Keratinocyte (primary cell): ENCODE measurements around the gene GCSAM. TPM values are rescaled to one million over a fixed set of nuclear protein-coding genes. Genes with fewer than 3 reads are reported as not detected.

Experiments
- DNase-seq: peaks from one replicate; pipeline ENCODE4 v3.0.0-alpha.2; 2011; ENCODE audit warnings: low read depth, missing footprints, low spot score
- FAIRE-seq: peaks from 2 replicates; lab custom pipeline; 2011; peaks lifted over from hg19 to GRCh38; lab: Jason Lieb, UNC
- H2AFZ ChIP-seq: 2 replicates; pipeline ENCODE4 v1.6.0; 2012; ENCODE audit warnings: low read length, control low read depth, inconsistent platforms; ENCODE audit not compliant: control insufficient read depth
- H3K27ac ChIP-seq: 2 replicates; pipeline ENCODE4 v1.5.1; 2011; ENCODE audit warnings: low read length; ENCODE audit not compliant: control insufficient read depth, insufficient read depth
- H3K27me3 ChIP-seq: 3 replicates; pipeline ENCODE4 v1.6.0; 2011; ENCODE audit warnings: low read length; ENCODE audit not compliant: control insufficient read depth, insufficient read depth; ENCODE audit errors: extremely low read depth
- H3K36me3 ChIP-seq, 2 experiments: 2 replicates in 1 of 2; 3 replicates in 1 of 2; pipeline ENCODE4 v1.5.1; 2011; ENCODE audit warnings: low read length in 2 of 2, mild to moderate bottlenecking in 1 of 2; ENCODE audit not compliant: control insufficient read depth in 2 of 2, insufficient read depth in 2 of 2; ENCODE audit errors: extremely low read depth in 1 of 2
- H3K4me1 ChIP-seq: 3 replicates; pipeline ENCODE4 v1.5.1; 2011; ENCODE audit warnings: low read length; ENCODE audit not compliant: control insufficient read depth, insufficient read depth; ENCODE audit errors: extremely low read depth
- H3K4me2 ChIP-seq: 3 replicates; pipeline ENCODE4 v1.6.0; 2011; ENCODE audit warnings: low read depth, low read length; ENCODE audit not compliant: control insufficient read depth, insufficient read depth; ENCODE audit errors: extremely low read depth
- H3K4me3 ChIP-seq, 3 experiments: fragments of 200-600 bp in 1 of 3; sonication (generic) in 1 of 3; 2 replicates in 2 of 3; 3 replicates in 1 of 3; pipeline ENCODE4 v1.5.1; 2011 to 2016; ENCODE audit warnings: low read length in 3 of 3, mild to moderate bottlenecking in 3 of 3, control low read depth in 2 of 3, inconsistent platforms in 1 of 3, low read depth in 1 of 3, mixed read lengths in 1 of 3, mixed run types in 1 of 3, moderate library complexity in 1 of 3; ENCODE audit not compliant: control insufficient read depth in 2 of 3, insufficient read depth in 2 of 3; ENCODE audit errors: extremely low read depth in 1 of 3
- H3K79me2 ChIP-seq: 2 replicates; pipeline ENCODE4 v1.6.0; 2012; ENCODE audit warnings: low read length; ENCODE audit not compliant: control insufficient read depth, insufficient read depth
- H3K9ac ChIP-seq: 3 replicates; pipeline ENCODE4 v1.6.0; 2011; ENCODE audit warnings: low read length; ENCODE audit not compliant: control insufficient read depth, insufficient read depth; ENCODE audit errors: extremely low read depth
- H3K9me1 ChIP-seq: 3 replicates; pipeline ENCODE4 v1.6.0; 2011; ENCODE audit warnings: low read length; ENCODE audit not compliant: control insufficient read depth, insufficient read depth; ENCODE audit errors: extremely low read depth
- H3K9me3 ChIP-seq: 2 replicates; pipeline ENCODE4 v1.5.1; 2012; ENCODE audit warnings: low read depth, low read length; ENCODE audit not compliant: control insufficient read depth
- H4K20me1 ChIP-seq: 3 replicates; pipeline ENCODE4 v1.6.0; 2011; ENCODE audit warnings: low read length; ENCODE audit not compliant: control insufficient read depth, insufficient read depth; ENCODE audit errors: extremely low read depth
- EZH2 ChIP-seq: IDR thresholded peaks from one replicate; pipeline ENCODE4 v1.6.1; 2012; ENCODE audit warnings: inconsistent platforms, mild to moderate bottlenecking, low read length, moderate library complexity
- dilution Hi-C: fragments of 300-500 bp; cut with MboI; formaldehyde crosslinking; loops from one replicate; pipeline ENCODE4 v1.7.0; 2020; ENCODE audit warnings: low sequenced_read_pairs; ENCODE audit not compliant: extremely low pct_ligation_motif_present
- polyA plus RNA-seq, 5 experiments: library from polyadenylated mRNA; depleted of rRNA in 3 of 5; stranded (reverse) in 3 of 5; stranded (forward) in 1 of 5; unstranded in 1 of 5; fragments of >200 nt; gene quantifications; 1 replicate in 1 of 5; 2 replicates in 3 of 5; 3 replicates in 1 of 5; pipeline versions ENCODE4 v1.2.1 to v1.2.3, GENCODE V29; 2011 to 2012; ENCODE audit warnings: missing spikeins in 2 of 5, low read depth in 1 of 5, low replicate concordance in 1 of 5
- TF ChIP-seq, protein P1 (sequence below), 3 experiments: IDR thresholded peaks in 1 of 3; conservative IDR thresholded peaks in 1 of 3; optimal IDR thresholded peaks in 1 of 3; 2 replicates in 2 of 3; 3 replicates in 1 of 3; pipeline versions ENCODE3 to v1.5.1; 2011; ENCODE audit warnings: low read length in 3 of 3, mild to moderate bottlenecking in 3 of 3, moderate library complexity in 2 of 3, control low read depth in 1 of 3, inconsistent platforms in 1 of 3; ENCODE audit not compliant: insufficient read depth in 2 of 3; ENCODE audit errors: extremely low read depth in 1 of 3

The GCSAM gene
- polyA plus RNA-seq, 1 donor (not counting 4 experiments of a cell fraction or from before 2014, with no cell fraction given): 2.9 TPM

DNA sequence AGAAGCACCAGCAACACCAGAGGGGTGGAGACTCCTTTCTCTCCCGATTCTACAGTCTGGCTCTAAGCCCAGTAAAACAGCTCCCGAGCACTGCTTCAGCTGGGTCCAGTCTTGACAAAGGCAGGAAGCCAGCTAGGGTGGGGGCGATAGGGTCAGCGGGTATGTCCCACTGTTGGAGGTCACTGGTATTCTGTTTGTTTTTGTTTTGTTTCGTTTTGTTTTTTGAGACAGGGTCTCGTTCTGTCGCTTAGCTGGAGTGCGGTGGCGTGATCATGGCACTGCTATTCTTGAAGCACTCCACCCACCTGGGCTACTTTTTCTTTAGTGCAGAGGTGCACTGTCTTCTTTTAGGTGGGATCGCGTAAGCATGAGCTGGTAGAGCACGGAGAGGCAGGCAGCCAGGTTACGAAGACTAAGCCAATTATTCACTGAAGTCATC lies 16.3 kb downstream of the GCSAM start:
- no peaks in the 10 kb centered on the region for H3K4me1 ChIP-seq
- dilution Hi-C loops: no loop called here
- peaks cover 31% of the 10 kb centered on the region in 2 experiments for H3K36me3 ChIP-seq
- H3K9ac ChIP-seq: no peak overlapping the region
- H3K4me2 ChIP-seq: no peak overlapping the region
- no peak overlapping the region for H3K27ac ChIP-seq
- H3K9me3 ChIP-seq: no peaks in the 10 kb centered on the region
- H4K20me1 ChIP-seq: no peaks in the 10 kb centered on the region
- H3K79me2 ChIP-seq: no peaks in the 10 kb centered on the region
- no peak for DNase-seq
- H2AFZ ChIP-seq: no peak overlapping the region
- no peak overlapping the region for H3K4me3 ChIP-seq
- H3K27me3 ChIP-seq: no peaks in the 10 kb centered on the region
- H3K9me1 ChIP-seq: no peaks in the 10 kb centered on the region
- FAIRE-seq: no peak
- TF ChIP-seq, protein P1, sequence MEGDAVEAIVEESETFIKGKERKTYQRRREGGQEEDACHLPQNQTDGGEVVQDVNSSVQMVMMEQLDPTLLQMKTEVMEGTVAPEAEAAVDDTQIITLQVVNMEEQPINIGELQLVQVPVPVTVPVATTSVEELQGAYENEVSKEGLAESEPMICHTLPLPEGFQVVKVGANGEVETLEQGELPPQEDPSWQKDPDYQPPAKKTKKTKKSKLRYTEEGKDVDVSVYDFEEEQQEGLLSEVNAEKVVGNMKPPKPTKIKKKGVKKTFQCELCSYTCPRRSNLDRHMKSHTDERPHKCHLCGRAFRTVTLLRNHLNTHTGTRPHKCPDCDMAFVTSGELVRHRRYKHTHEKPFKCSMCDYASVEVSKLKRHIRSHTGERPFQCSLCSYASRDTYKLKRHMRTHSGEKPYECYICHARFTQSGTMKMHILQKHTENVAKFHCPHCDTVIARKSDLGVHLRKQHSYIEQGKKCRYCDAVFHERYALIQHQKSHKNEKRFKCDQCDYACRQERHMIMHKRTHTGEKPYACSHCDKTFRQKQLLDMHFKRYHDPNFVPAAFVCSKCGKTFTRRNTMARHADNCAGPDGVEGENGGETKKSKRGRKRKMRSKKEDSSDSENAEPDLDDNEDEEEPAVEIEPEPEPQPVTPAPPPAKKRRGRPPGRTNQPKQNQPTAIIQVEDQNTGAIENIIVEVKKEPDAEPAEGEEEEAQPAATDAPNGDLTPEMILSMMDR (optimal IDR thresholded peaks at IDR 0.05 in 1 of 3, IDR thresholded peaks at IDR 0.05 in 1 of 3, conservative IDR thresholded peaks at IDR 0.05 in 1 of 3; ENCODE audit: extremely low read depth in 1 of 3, insufficient read depth in 2 of 3, low read length in 3 of 3): no peak
- no peak for TF ChIP-seq EZH2

DNA sequence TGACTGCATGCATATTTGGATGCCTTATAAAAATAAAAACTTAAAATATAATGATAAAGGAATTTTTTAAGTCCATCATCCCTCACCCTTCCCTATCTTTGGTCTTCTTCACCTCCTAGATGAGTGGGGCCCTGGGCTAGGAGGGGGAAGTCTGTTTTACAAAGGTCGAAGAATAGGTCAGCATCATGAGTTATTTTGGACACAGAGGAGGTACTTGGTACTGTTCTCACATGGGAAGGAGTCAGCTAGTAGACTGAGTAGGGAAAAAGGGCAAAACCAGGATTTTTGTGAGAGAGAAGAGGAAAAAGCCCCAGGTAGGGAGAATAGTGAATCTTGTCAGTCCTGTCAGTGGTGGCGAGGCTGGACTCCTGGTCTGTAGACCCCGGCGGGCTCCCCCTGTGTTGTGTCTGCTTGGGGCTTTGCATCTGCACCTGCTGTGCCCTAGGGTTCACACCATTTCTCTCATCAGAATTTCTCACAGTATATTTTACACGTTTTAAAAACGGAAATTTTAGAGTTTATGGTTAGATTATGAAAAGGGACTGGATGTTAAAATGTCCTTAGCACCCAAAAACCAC lies 17.2 kb downstream of the GCSAM start:
- H3K9ac ChIP-seq: no peak overlapping the region
- H3K9me1 ChIP-seq: no peaks in the 10 kb centered on the region

More for the DNA sequence above, 17.2 kb downstream of the GCSAM start:
- H3K79me2 ChIP-seq: no peaks in the 10 kb centered on the region
- dilution Hi-C loops: no loop called here
- FAIRE-seq (no peak), DNase-seq (no peak)
- H4K20me1 ChIP-seq: no peaks in the 10 kb centered on the region
- H3K27ac ChIP-seq: no peak overlapping the region
- no peak overlapping the region for H3K4me3 ChIP-seq
- H3K9me3 ChIP-seq: no peaks in the 10 kb centered on the region
- peaks cover 34 to 35% of the 10 kb centered on the region in 2 experiments for H3K36me3 ChIP-seq
- no peak overlapping the region for H3K4me2 ChIP-seq
- no peaks in the 10 kb centered on the region for H3K4me1 ChIP-seq
- H2AFZ ChIP-seq: no peak overlapping the region
- H3K27me3 ChIP-seq: no peaks in the 10 kb centered on the region
- TF ChIP-seq EZH2: no peak
- TF ChIP-seq, protein P1 (optimal IDR thresholded peaks at IDR 0.05 in 1 of 3, IDR thresholded peaks at IDR 0.05 in 1 of 3, conservative IDR thresholded peaks at IDR 0.05 in 1 of 3; ENCODE audit: extremely low read depth in 1 of 3, insufficient read depth in 2 of 3, low read length in 3 of 3): no peak
